ENCODE data around the gene RAB11FIP2. TPM values are rescaled to one million over a fixed set of nuclear protein-coding genes. Genes with fewer than 3 reads are reported as not detected.

RAB11FIP2 gene
- total and polyA plus RNA-seq, 10 donors, result 3.3 to 38.5 (median 22.6) TPM

GRCh38 chr10:118020365-118020764 lies 26.4 kb downstream of the RAB11FIP2 start:
- 84 to 92% (median 87%) methylated on average over 3 of the region's 3 CpGs for WGBS, 5 donors
- TF ChIP-seq CTCF (IDR thresholded peaks at IDR 0.05 in 8 of 11, conservative IDR thresholded peaks at IDR 0.05 in 3 of 11) (no peak), POLR2AphosphoS5 (IDR thresholded peaks at IDR 0.05) (no peak), POLR2A (IDR thresholded peaks at IDR 0.05) (no peak)
- Histone ChIP-seq H3K4me3 (no peak overlapping the region), H3K4me1 (no peaks in the 10 kb centered on the region), H3K9me3 (no peaks in the 10 kb centered on the region), H3K27me3 (replicated peaks in 1 of 7) (no peaks in the 10 kb centered on the region), H3K27ac (no peak overlapping the region), H3K36me3 (peaks cover 0 to 62% (median 5%) of the 10 kb centered on the region in 6 donors)
- intact Hi-C loops (cut with DNase I; ENCODE audit: low total_unique reads), result no loop called here
- no peak for DNase-seq

- DNase-seq, result no peak
- TF ChIP-seq CTCF (IDR thresholded peaks at IDR 0.05 in 8 of 11, conservative IDR thresholded peaks at IDR 0.05 in 3 of 11) (no peak), POLR2A (IDR thresholded peaks at IDR 0.05) (no peak), POLR2AphosphoS5 (IDR thresholded peaks at IDR 0.05) (no peak)
- no peak overlapping the region for H3K27ac ChIP-seq
Measured at GRCh38 chr10:118017850-118018249, 28.9 kb downstream of the RAB11FIP2 start.

DNA sequence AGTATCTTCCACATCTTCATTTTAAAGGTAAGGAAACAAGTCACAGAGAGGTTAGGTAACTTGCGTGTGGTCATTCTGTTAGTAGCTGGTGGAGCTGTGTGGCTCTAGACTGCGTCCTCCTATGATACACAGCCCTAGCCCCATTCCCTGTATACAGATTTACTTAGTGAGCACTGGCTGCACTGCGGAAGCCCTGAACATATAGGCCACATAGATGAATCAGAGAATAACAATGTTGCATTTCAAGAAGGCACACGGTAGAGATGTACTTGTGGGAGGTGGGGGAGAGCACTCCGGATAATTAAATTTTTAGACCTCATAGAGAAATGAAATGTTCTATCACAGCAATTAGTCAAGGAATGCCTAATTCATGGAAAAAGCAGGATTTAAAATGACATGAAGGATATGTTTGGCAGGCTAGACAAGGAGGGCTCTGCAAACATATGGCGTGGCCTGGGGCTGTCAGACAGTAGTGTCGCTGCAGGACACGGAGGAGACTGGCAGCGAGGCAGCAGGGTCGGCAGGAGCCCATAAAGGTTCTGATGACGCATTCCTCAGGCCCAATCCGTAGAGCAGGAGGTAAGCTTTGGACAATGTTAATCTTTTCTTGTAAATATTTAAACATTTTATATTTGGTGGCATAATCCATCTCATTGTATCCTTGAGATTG lies 29.5 kb downstream of the RAB11FIP2 start:
- H3K36me3 ChIP-seq, result peaks cover 0 to 80% (median 8%) of the 10 kb centered on the region in 6 donors
- 95 to 96% (median 96%) methylated on average over 12 of the region's 12 CpGs for WGBS, 5 donors
- DNase-seq, result no peak
- intact Hi-C loops (cut with DNase I; ENCODE audit: low total_unique reads), result no loop called here
- no peaks in the 10 kb centered on the region for H3K9me3 ChIP-seq
- no peak overlapping the region for H3K4me3 ChIP-seq
- no peaks in the 10 kb centered on the region for H3K27me3 ChIP-seq (replicated peaks in 1 of 7)
- H3K27ac ChIP-seq, result no peak overlapping the region
- H3K4me1 ChIP-seq, result no peaks in the 10 kb centered on the region
- TF ChIP-seq CTCF (IDR thresholded peaks at IDR 0.05 in 8 of 11, conservative IDR thresholded peaks at IDR 0.05 in 3 of 11), result no peak
- TF ChIP-seq POLR2A (IDR thresholded peaks at IDR 0.05), result no peak
- no peak for TF ChIP-seq POLR2AphosphoS5 (IDR thresholded peaks at IDR 0.05)

More at GRCh38 chr10:118017850-118018249, 28.9 kb downstream of the RAB11FIP2 start:
- intact Hi-C loops (cut with DNase I; ENCODE audit: low total_unique reads), result no loop called here
- H3K27me3 ChIP-seq (replicated peaks in 1 of 7), result no peaks in the 10 kb centered on the region
- no peaks in the 10 kb centered on the region for H3K4me1 ChIP-seq
- no peak overlapping the region for H3K4me3 ChIP-seq
- peaks cover 0 to 79% (median 8%) of the 10 kb centered on the region in 6 donors for H3K36me3 ChIP-seq
- 77 to 88% (median 79%) methylated on average over 5 of the region's 5 CpGs for WGBS, 5 donors
- H3K9me3 ChIP-seq, result no peaks in the 10 kb centered on the region

- no peak overlapping the region for H3K27ac ChIP-seq
- no peak overlapping the region for H3K4me3 ChIP-seq
- DNase-seq, result no peak
- peaks cover 0 to 82% (median 14%) of the 10 kb centered on the region in 6 donors for H3K36me3 ChIP-seq
- H3K27me3 ChIP-seq (replicated peaks in 1 of 7), result no peaks in the 10 kb centered on the region
- no peaks in the 10 kb centered on the region for H3K4me1 ChIP-seq
- H3K9me3 ChIP-seq, result no peaks in the 10 kb centered on the region
- intact Hi-C loops (cut with DNase I; ENCODE audit: low total_unique reads), result no loop called here
- TF ChIP-seq POLR2A (IDR thresholded peaks at IDR 0.05) (no peak), CTCF (IDR thresholded peaks at IDR 0.05 in 8 of 11, conservative IDR thresholded peaks at IDR 0.05 in 3 of 11) (no peak), POLR2AphosphoS5 (IDR thresholded peaks at IDR 0.05) (no peak)
Measured at GRCh38 chr10:118012952-118013525, 33.7 kb downstream of the RAB11FIP2 start.

All from spleen (tissue), 11 donors.